CD4-positive, alpha-beta T cell treated with Interferon gamma for 1 hour (primary cell): ENCODE results near the gene FLT1.

Source experiments
- DNase-seq: peaks from one replicate; pipeline ENCODE4 v3.0.0-alpha.2; 2020

The FLT1 gene

GRCh38 chr13:28301839-28302238, 193.1 kb downstream of the FLT1 start:
- no peak for DNase-seq

GRCh38 chr13:28299916-28300315, 195.0 kb downstream of the FLT1 start:
- no peak for DNase-seq

GRCh38 chr13:28297341-28297740, 197.6 kb downstream of the FLT1 start:
- no peak for DNase-seq

GRCh38 chr13:28286263-28286662, 208.7 kb downstream of the FLT1 start:
- DNase-seq = no peak

GRCh38 chr13:28283600-28283999, 211.3 kb downstream of the FLT1 start:
- no peak for DNase-seq

GRCh38 chr13:28282451-28282850, 212.5 kb downstream of the FLT1 start:
- DNase-seq = no peak

- DNase-seq = no peak
These were observed 221.0 kb downstream of the FLT1 start for GRCh38 chr13:28273919-28274318.

- no peak for DNase-seq
These were observed 223.7 kb downstream of the FLT1 start for GRCh38 chr13:28271056-28271840.

- no peak for DNase-seq
These were observed 226.1 kb downstream of the FLT1 start for GRCh38 chr13:28268800-28269223.

GRCh38 chr13:28267497-28267896, 227.4 kb downstream of the FLT1 start:
- DNase-seq = no peak

- no peak for DNase-seq
These were observed 236.5 kb downstream of the FLT1 start for GRCh38 chr13:28258417-28258816.

- no peak for DNase-seq
These were observed 237.6 kb downstream of the FLT1 start for GRCh38 chr13:28257305-28257704.

- no peak for DNase-seq
These were observed 242.4 kb downstream of the FLT1 start for GRCh38 chr13:28252547-28252946.

GRCh38 chr13:28251466-28251865, 243.5 kb downstream of the FLT1 start:
- DNase-seq = no peak

GRCh38 chr13:28250542-28250941, 244.4 kb downstream of the FLT1 start:
- no peak for DNase-seq
